GM21723 (cell line): ENCODE measurements around the gene CRPPA.
"Not testable (repeated sequence)": the region's sequence is repeated elsewhere in the genome, so short reads cannot be mapped to it uniquely, and the experiment has no call there.

ENCODE experiments used
- ATAC-seq: cut with Tn5 transposase; IDR thresholded peaks from one replicate; pipeline ENCODE4 v1.9.1; 2021; ENCODE audit warnings: mild to moderate bottlenecking, moderate library complexity; ENCODE audit not compliant: unreplicated experiment

CRPPA gene

GRCh38 chr7:16398146-16399017 is 23.0 kb downstream of the CRPPA start:
- ATAC-seq: no peak

GRCh38 chr7:16397501-16398145 is 23.7 kb downstream of the CRPPA start:
- ATAC-seq: no peak

- ATAC-seq: no peak
Measured at GRCh38 chr7:16396766-16397500, 24.4 kb downstream of the CRPPA start.

- no peak for ATAC-seq
Measured at GRCh38 chr7:16395121-16395520, 26.2 kb downstream of the CRPPA start.

- ATAC-seq: no peak
Measured at GRCh38 chr7:16393862-16394422, 27.4 kb downstream of the CRPPA start.

GRCh38 chr7:16392990-16393523 is 28.3 kb downstream of the CRPPA start:
- no peak for ATAC-seq

- ATAC-seq: not testable (repeated sequence)
Measured at GRCh38 chr7:16383786-16384185, 37.6 kb downstream of the CRPPA start.

- ATAC-seq: not testable (repeated sequence)
Measured at GRCh38 chr7:16383103-16383502, 38.2 kb downstream of the CRPPA start.
